Measurements from ENCODE around the gene IQCH. TPM values are rescaled to one million over a fixed set of nuclear protein-coding genes. Genes with fewer than 3 reads are reported as not detected.

IQCH gene
- polyA plus RNA-seq, 1 of the 3 experiments (the other 2 are of a cell fraction): 0.81 TPM

- TF ChIP-seq PBX3 (IDR thresholded peaks at IDR 0.05) (no peak), JUND (IDR thresholded peaks at IDR 0.05) (no peak), FOXM1 (IDR thresholded peaks at IDR 0.05; ENCODE audit: low read depth) (no peak), CHD2 (IDR thresholded peaks at IDR 0.05; ENCODE audit: low read length, partially characterized antibody) (no peak), MXI1 (IDR thresholded peaks at IDR 0.05; ENCODE audit: low read depth, low read length) (no peak), EZH2phosphoT487 (IDR thresholded peaks at IDR 0.05; ENCODE audit: borderline replicate concordance, low read depth) (no peak)
Observed at GRCh38 chr15:67207555-67208207, 46.9 kb upstream of the IQCH start (continued).

GRCh38 chr15:67208396-67208795, 46.2 kb upstream of the IQCH start:
- no peaks in the 10 kb centered on the region for H4K20me1 ChIP-seq (ENCODE audit: insufficient read depth)
- 93% methylated on average over 2 of the region's 2 CpGs for WGBS (ENCODE audit: low lambda C conversion rate)
- no peaks in the 10 kb centered on the region for H3K79me2 ChIP-seq (ENCODE audit: insufficient read depth)
- no peak for TF ChIP-seq EZH2phosphoT487 (IDR thresholded peaks at IDR 0.05; ENCODE audit: borderline replicate concordance, low read depth)
- TF ChIP-seq CTCF (IDR thresholded peaks at IDR 0.05): no peak
- TF ChIP-seq FOXJ3 (CRISPR knock-in tag; IDR thresholded peaks at IDR 0.05): no peak
- TF ChIP-seq TAF1 (IDR thresholded peaks at IDR 0.05; ENCODE audit: borderline replicate concordance, low read depth, low read length): no peak
- TF ChIP-seq SIN3A (IDR thresholded peaks at IDR 0.05; ENCODE audit: borderline replicate concordance, low read depth, low read length): no peak
- TF ChIP-seq RXRA (IDR thresholded peaks at IDR 0.05; ENCODE audit: borderline replicate concordance, low read depth): no peak
- TF ChIP-seq JUND (IDR thresholded peaks at IDR 0.05): no peak
- TF ChIP-seq USF1 (IDR thresholded peaks at IDR 0.05; ENCODE audit: borderline replicate concordance, low read depth): no peak
- H3K27me3 ChIP-seq (ENCODE audit: insufficient read depth): no peaks in the 10 kb centered on the region
- H3K36me3 ChIP-seq (replicated peaks in 1 of 2; ENCODE audit: control insufficient read depth in 1 of 2, insufficient read depth in 2 of 2, low read length in 1 of 2): peaks cover 48 to 49% of the 10 kb centered on the region in 2 experiments
- H2AFZ ChIP-seq (ENCODE audit: low read depth): no peak overlapping the region
- no peak overlapping the region for H3K4me2 ChIP-seq
- DNase-seq: no peak
- no peak overlapping the region for H3K4me3 ChIP-seq (ENCODE audit: low read depth in 2 of 2, low read length in 1 of 2)
- H3K27ac ChIP-seq (ENCODE audit: low read depth in 2 of 2, low read length in 1 of 2): no peak overlapping the region
- H3K9me2 ChIP-seq: no peaks in the 10 kb centered on the region
- ChIA-PET CTCF (no interaction called here), POLR2A (no interaction called here)
- H3K9ac ChIP-seq: no peak overlapping the region
- H3K9me3 ChIP-seq: no peaks in the 10 kb centered on the region
- peaks cover 5% of the 10 kb centered on the region for H3F3A ChIP-seq (replicated peaks; ENCODE audit: insufficient read depth)
- peaks cover 0 to 8% of the 10 kb centered on the region in 2 experiments; a peak in 1 of 4 replicates for H3K4me1 ChIP-seq (ENCODE audit: control insufficient read depth in 1 of 2, insufficient read depth in 2 of 2, low read depth in 1 of 2, low read length in 1 of 2)
